ENCODE results near the gene NUMB. TPM values are rescaled to one million over a fixed set of nuclear protein-coding genes. Genes with fewer than 3 reads are reported as not detected.

The NUMB gene
- total and polyA plus RNA-seq, 9 donors: 32.9 to 78.2 (median 67.6) TPM

DNA sequence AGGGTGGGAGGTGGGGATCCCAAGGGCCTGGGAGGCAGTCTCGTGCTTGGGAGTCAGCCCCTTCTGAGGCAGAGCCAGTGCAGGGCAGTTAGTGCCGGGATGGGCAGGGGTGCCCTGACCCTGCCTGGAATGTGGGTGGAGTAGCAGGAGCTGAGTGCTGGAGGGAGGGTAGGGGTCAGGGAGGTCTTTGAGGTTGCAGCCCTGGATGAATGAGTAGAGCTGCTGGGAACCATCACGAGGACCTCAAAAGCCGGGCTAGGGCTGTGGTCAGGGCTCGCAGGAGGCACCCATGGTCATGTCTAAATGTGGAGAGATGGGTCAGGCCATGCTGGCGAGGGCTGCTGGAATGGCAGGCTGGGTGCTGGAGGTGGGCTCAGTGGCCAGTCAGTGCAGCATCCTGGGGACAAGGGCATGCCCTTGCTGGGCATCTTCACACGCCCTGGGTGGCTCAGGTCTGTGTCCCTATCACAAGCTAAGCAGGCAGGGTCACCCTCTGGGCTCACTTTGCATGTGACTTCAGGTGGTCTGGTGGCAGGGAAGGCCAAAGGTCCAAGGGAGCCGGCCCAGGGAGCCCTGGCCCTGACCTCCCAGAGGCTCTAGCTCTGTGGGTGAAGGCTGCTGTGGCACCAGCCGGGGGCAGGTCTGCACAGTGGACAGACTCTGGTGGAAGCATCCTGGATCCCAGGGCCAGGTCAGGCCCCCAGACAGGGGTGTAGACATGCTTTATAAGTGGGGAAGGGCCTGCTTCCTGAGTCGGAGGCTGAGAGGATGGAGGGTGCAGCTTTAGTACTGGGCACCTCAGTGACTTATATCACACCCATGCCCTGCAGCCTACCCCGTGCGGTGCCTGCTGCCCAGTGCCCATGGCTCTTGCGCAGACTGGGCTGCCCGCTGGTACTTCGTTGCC is 196.6 kb downstream of the NUMB start:
- Histone ChIP-seq H3K4me1 (ENCODE audit: insufficient read depth) (no peaks in the 10 kb centered on the region), H3K27me3 (no peaks in the 10 kb centered on the region), H3K4me3 (no peak overlapping the region), H3K27ac (no peak overlapping the region), H3K9me3 (no peaks in the 10 kb centered on the region), H3K36me3 (no peaks in the 10 kb centered on the region)
- TF ChIP-seq POLR2A (IDR thresholded peaks at IDR 0.05) (no peak), EP300 (IDR thresholded peaks at IDR 0.05) (no peak)
- TF ChIP-seq, protein P1, sequence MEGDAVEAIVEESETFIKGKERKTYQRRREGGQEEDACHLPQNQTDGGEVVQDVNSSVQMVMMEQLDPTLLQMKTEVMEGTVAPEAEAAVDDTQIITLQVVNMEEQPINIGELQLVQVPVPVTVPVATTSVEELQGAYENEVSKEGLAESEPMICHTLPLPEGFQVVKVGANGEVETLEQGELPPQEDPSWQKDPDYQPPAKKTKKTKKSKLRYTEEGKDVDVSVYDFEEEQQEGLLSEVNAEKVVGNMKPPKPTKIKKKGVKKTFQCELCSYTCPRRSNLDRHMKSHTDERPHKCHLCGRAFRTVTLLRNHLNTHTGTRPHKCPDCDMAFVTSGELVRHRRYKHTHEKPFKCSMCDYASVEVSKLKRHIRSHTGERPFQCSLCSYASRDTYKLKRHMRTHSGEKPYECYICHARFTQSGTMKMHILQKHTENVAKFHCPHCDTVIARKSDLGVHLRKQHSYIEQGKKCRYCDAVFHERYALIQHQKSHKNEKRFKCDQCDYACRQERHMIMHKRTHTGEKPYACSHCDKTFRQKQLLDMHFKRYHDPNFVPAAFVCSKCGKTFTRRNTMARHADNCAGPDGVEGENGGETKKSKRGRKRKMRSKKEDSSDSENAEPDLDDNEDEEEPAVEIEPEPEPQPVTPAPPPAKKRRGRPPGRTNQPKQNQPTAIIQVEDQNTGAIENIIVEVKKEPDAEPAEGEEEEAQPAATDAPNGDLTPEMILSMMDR (IDR thresholded peaks at IDR 0.05): no peak
- DNase-seq: peak in 1 of 5 donors; percentile 4
- 83 to 93% (median 88%) methylated on average over 15 of the region's 15 CpGs for WGBS, 3 donors
- intact Hi-C loops (cut with DNase I): no loop called here

DNA sequence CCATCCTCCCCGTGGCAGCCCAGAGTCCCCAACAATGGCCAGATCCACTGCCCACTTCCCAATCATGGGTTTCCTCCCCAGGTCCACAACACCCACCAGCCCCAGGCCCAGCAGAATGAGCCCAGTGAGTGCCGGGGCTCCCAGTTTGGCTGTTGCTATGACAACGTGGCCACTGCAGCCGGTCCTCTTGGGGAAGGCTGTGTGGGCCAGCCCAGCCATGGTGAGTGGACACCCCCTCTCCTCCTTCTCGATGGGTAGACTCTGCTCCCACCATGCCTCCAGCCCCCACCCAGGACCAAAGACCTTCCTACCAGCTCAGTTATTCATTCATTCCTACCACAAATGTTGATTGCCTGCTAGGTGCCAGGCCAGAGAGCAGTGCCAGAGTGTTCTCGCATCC is 197.3 kb downstream of the NUMB start:
- TF ChIP-seq POLR2A (IDR thresholded peaks at IDR 0.05): no peak
- TF ChIP-seq, protein P1 (IDR thresholded peaks at IDR 0.05): no peak
- no peaks in the 10 kb centered on the region for H3K9me3 ChIP-seq
- DNase-seq: peak in 2 of 5 donors; percentile 5 to 32
- intact Hi-C loops (cut with DNase I): no loop called here
- H3K4me3 ChIP-seq: no peak overlapping the region
- no peak overlapping the region for H3K27ac ChIP-seq
- no peaks in the 10 kb centered on the region for H3K4me1 ChIP-seq (ENCODE audit: insufficient read depth)
- WGBS, 3 donors: 75 to 78% (median 78%) methylated on average over 6 of the region's 6 CpGs
- H3K27me3 ChIP-seq: no peaks in the 10 kb centered on the region
- no peaks in the 10 kb centered on the region for H3K36me3 ChIP-seq

DNA sequence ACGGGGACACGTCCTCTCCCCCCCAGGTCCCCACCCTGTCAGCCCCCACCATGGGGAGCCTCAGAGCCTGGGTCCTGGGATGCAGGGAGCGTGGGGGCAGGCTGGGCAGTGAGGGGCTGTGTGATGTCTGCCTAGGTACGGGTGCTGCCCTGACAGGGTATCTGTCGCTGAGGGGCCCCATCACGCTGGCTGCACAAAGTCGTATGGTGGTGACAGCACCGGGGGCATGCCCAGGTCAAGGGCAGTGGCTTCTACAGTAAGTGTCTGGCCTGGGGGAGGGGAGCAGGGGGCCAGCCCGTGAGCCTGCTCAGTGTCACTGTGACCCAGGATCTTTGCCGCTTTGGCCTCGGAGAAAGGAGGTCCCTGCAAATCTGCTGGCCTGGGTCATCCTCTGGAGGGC is 197.8 kb downstream of the NUMB start:
- no peak overlapping the region for H3K4me3 ChIP-seq
- WGBS, 3 donors: 64 to 76% (median 69%) methylated on average over 11 of the region's 11 CpGs
- H3K36me3 ChIP-seq: no peaks in the 10 kb centered on the region
- H3K9me3 ChIP-seq: no peaks in the 10 kb centered on the region
- intact Hi-C loops (cut with DNase I): no loop called here
- H3K4me1 ChIP-seq (ENCODE audit: insufficient read depth): no peaks in the 10 kb centered on the region
- no peak for DNase-seq
- no peak for TF ChIP-seq POLR2A (IDR thresholded peaks at IDR 0.05)
- TF ChIP-seq EP300 (IDR thresholded peaks at IDR 0.05): no peak
- TF ChIP-seq, protein P1 (IDR thresholded peaks at IDR 0.05): no peak
- H3K27ac ChIP-seq: no peak overlapping the region
- no peaks in the 10 kb centered on the region for H3K27me3 ChIP-seq

DNA sequence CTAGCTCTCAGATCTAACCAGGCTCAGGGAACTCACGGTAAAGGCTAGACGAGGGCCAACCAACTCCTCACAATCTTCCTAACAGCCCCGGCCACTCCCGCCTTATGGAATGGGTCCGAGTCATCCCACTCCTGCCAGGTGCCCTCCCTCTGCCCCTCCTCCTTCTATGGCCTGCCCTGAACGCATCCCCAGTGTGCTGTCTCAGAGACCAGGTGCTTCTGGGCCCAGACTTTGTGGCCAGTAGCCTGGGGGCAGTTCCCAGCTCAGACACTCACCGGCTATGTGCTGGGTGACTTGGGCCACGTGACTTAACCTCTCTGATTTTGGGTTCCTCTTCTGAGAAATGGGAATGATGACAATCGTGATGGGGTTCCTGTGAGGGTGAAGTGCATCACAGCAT is 198.5 kb downstream of the NUMB start:
- no peaks in the 10 kb centered on the region for H3K36me3 ChIP-seq
- TF ChIP-seq POLR2A (IDR thresholded peaks at IDR 0.05): no peak
- TF ChIP-seq, protein P1 (IDR thresholded peaks at IDR 0.05): no peak
- no peak for TF ChIP-seq EP300 (IDR thresholded peaks at IDR 0.05)
- WGBS, 3 donors: 80 to 86% (median 83%) methylated on average over 9 of the region's 9 CpGs
- H3K27ac ChIP-seq: no peak overlapping the region
- no peaks in the 10 kb centered on the region for H3K4me1 ChIP-seq (ENCODE audit: insufficient read depth)
- no peak overlapping the region for H3K4me3 ChIP-seq
- no peak for DNase-seq
- H3K27me3 ChIP-seq: no peaks in the 10 kb centered on the region
- H3K9me3 ChIP-seq: no peaks in the 10 kb centered on the region
- intact Hi-C loops (cut with DNase I): no loop called here
